ENCODE measurements around the gene TOPORS.
A peak's percentile ranks its signal among the peaks of the same experiment; 100 is the strongest.

Gene TOPORS

DNA sequence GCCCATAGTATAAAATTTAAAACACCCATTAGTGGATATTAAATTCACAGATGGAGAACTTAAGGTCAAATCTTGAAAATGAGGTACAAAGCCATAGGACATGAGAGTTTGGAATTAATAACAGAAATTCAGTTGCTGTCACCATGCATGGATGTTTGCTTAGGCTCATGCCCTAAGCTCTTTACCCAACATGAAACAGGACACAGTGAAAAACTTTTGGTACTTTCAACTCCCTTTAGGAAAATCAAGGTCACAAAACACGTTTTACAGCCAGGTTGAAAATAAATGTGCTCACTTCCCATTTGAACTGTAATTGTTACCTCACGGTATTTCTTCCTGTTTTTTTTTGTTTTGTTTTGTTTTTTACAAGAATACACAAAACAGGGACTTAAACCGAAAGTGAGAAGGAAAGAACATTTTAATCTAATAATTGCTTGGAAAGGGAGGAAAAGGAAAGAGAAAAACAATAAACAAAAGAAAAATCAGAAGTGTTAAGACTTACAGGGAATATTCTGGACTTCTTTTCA lies 6.1 kb upstream of the TOPORS start:
- H4K20me1 ChIP-seq (ENCODE audit: low read depth, low read length): peaks cover 5% of the 10 kb centered on the region; the same call in 1 of the 2 replicates
- peaks cover 53% of the 10 kb centered on the region for H3K79me2 ChIP-seq (ENCODE audit: insufficient read depth, low read length)
- no peak overlapping the region for H3K27ac ChIP-seq (ENCODE audit: low read depth, low read length)
- no peak overlapping the region for H3K9ac ChIP-seq (ENCODE audit: low read length)
- TF ChIP-seq EZH2phosphoT487 (conservative IDR thresholded peaks at IDR 0.05; ENCODE audit: low read length): no peak
- TF ChIP-seq, protein P1, sequence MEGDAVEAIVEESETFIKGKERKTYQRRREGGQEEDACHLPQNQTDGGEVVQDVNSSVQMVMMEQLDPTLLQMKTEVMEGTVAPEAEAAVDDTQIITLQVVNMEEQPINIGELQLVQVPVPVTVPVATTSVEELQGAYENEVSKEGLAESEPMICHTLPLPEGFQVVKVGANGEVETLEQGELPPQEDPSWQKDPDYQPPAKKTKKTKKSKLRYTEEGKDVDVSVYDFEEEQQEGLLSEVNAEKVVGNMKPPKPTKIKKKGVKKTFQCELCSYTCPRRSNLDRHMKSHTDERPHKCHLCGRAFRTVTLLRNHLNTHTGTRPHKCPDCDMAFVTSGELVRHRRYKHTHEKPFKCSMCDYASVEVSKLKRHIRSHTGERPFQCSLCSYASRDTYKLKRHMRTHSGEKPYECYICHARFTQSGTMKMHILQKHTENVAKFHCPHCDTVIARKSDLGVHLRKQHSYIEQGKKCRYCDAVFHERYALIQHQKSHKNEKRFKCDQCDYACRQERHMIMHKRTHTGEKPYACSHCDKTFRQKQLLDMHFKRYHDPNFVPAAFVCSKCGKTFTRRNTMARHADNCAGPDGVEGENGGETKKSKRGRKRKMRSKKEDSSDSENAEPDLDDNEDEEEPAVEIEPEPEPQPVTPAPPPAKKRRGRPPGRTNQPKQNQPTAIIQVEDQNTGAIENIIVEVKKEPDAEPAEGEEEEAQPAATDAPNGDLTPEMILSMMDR (IDR thresholded peaks at IDR 0.05; ENCODE audit: insufficient read depth, low read length, poor library complexity, severe bottlenecking): no peak
- H3F3A ChIP-seq (ENCODE audit: insufficient read depth): peaks cover 13% of the 10 kb centered on the region; the same call in 1 of the 2 replicates
- no peaks in the 10 kb centered on the region for H3K9me2 ChIP-seq (replicated peaks; ENCODE audit: insufficient read depth, low read length)
- H3K4me2 ChIP-seq (ENCODE audit: low read depth, low read length, poor library complexity, severe bottlenecking): no peak overlapping the region
- no peak overlapping the region for H3K4me3 ChIP-seq (ENCODE audit: insufficient read depth, low read length, poor library complexity, severe bottlenecking)
- H2AFZ ChIP-seq (ENCODE audit: low read depth, low read length, severe bottlenecking): no peak overlapping the region
- no peaks in the 10 kb centered on the region for H3K27me3 ChIP-seq (ENCODE audit: low read length)
- 0 out of 2 replicates have a peak, but pooled peaks cover 3% of the 10 kb centered on the region for H3K36me3 ChIP-seq (ENCODE audit: low read length)
- H3K9me3 ChIP-seq (ENCODE audit: insufficient read depth, low read length): no peaks in the 10 kb centered on the region

DNA sequence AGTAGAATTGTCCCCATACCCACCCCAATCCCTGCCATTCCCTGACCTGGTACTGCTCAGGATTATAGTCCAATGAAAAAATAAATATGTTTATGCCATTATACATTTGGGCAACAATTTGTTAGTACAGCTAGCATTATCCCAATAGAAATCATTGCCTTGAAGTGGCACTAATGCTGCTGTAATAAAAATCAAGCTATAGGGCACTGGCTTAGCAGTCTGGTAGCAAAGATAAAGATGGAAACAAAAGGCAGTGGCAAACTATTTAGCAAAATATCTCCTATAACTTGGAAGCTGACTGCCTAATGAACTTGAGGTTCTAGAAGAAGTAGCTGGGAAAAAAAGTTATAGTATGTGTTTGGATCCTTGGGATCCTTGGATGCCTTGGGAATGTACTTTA lies 2.2 kb upstream of the TOPORS start:
- Histone ChIP-seq H3K9me3 (ENCODE audit: insufficient read depth, low read length) (no peaks in the 10 kb centered on the region), H3K9ac (ENCODE audit: low read length) (no peak overlapping the region), H3K27me3 (ENCODE audit: low read length) (no peaks in the 10 kb centered on the region), H3K4me3 (ENCODE audit: insufficient read depth, low read length, poor library complexity, severe bottlenecking) (no peak overlapping the region), H2AFZ (ENCODE audit: low read depth, low read length, severe bottlenecking) (no peak overlapping the region), H3F3A (ENCODE audit: insufficient read depth) (peaks cover 32% of the 10 kb centered on the region), H3K79me2 (ENCODE audit: insufficient read depth, low read length) (peaks cover 74% of the 10 kb centered on the region), H4K20me1 (ENCODE audit: low read depth, low read length) (peaks cover 8% of the 10 kb centered on the region), H3K36me3 (ENCODE audit: low read length) (0 out of 2 replicates have a peak, but pooled peaks cover 4% of the 10 kb centered on the region), H3K4me2 (ENCODE audit: low read depth, low read length, poor library complexity, severe bottlenecking) (no peak overlapping the region), H3K9me2 (replicated peaks; ENCODE audit: insufficient read depth, low read length) (no peaks in the 10 kb centered on the region), H3K27ac (ENCODE audit: low read depth, low read length) (no peak overlapping the region)
- no peak for TF ChIP-seq EZH2phosphoT487 (conservative IDR thresholded peaks at IDR 0.05; ENCODE audit: low read length)
- TF ChIP-seq, protein P1 (IDR thresholded peaks at IDR 0.05; ENCODE audit: insufficient read depth, low read length, poor library complexity, severe bottlenecking): no peak

DNA sequence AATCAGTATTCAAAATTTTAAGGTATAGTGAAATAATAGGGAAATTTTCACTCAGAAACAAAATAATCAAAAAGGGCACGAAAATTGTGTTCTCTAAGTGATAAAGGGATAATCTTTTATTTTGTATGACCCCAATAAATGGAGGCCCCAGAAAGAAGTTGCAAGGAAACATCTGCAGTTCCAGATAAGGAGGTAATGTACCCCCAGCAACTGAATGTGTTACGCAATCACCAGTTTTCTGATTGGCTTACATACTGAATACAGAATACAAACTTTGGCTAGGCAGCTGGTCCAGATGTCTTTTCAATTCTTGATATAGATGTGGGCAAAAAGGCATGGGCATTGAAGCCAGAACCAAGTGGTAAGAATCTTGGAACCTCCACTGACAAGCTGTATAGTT lies 1.7 kb upstream of the TOPORS start:
- Histone ChIP-seq H3K9me2 (replicated peaks; ENCODE audit: insufficient read depth, low read length) (no peaks in the 10 kb centered on the region), H3K36me3 (ENCODE audit: low read length) (0 out of 2 replicates have a peak, but pooled peaks cover 4% of the 10 kb centered on the region), H3K27me3 (ENCODE audit: low read length) (no peaks in the 10 kb centered on the region), H3K9me3 (ENCODE audit: insufficient read depth, low read length) (no peaks in the 10 kb centered on the region), H2AFZ (ENCODE audit: low read depth, low read length, severe bottlenecking) (no peak overlapping the region), H3F3A (ENCODE audit: insufficient read depth) (peaks cover 32% of the 10 kb centered on the region), H3K79me2 (ENCODE audit: insufficient read depth, low read length) (peaks cover 74% of the 10 kb centered on the region), H3K27ac (ENCODE audit: low read depth, low read length) (peak overlapping the region; percentile 12; the same call in 1 of the 2 replicates), H3K4me3 (ENCODE audit: insufficient read depth, low read length, poor library complexity, severe bottlenecking) (no peak overlapping the region), H3K4me2 (ENCODE audit: low read depth, low read length, poor library complexity, severe bottlenecking) (peak overlapping the region; percentile 75), H4K20me1 (ENCODE audit: low read depth, low read length) (peaks cover 13% of the 10 kb centered on the region), H3K9ac (ENCODE audit: low read length) (no peak overlapping the region)
- TF ChIP-seq, protein P1 (IDR thresholded peaks at IDR 0.05; ENCODE audit: insufficient read depth, low read length, poor library complexity, severe bottlenecking): no peak
- no peak for TF ChIP-seq EZH2phosphoT487 (conservative IDR thresholded peaks at IDR 0.05; ENCODE audit: low read length)
